Stimulated activated CD8-positive, alpha-beta memory T cell treated with anti-CD3 and anti-CD28 coated beads, Interleukin-12 subunit alpha, Interleukin-12 subunit beta, amount 100 ng/mL, for 1 hour (primary cell): ENCODE results near the gene RAB11FIP4.

Experiments used
- DNase-seq: peaks from one replicate; pipeline ENCODE4 v3.0.0-alpha.2; 2020; ENCODE audit warnings: low read depth

RAB11FIP4 gene

GRCh38 chr17:31568539-31568938 is 177.1 kb downstream of the RAB11FIP4 start:
- DNase-seq: no peak

GRCh38 chr17:31570231-31570630 is 178.8 kb downstream of the RAB11FIP4 start:
- DNase-seq: no peak

- DNase-seq: no peak
These were observed 179.7 kb downstream of the RAB11FIP4 start for GRCh38 chr17:31570951-31571892.

GRCh38 chr17:31572341-31572740 is 180.9 kb downstream of the RAB11FIP4 start:
- DNase-seq: no peak

GRCh38 chr17:31573047-31573446 is 181.6 kb downstream of the RAB11FIP4 start:
- no peak for DNase-seq

- DNase-seq: no peak
These were observed 182.4 kb downstream of the RAB11FIP4 start for GRCh38 chr17:31573861-31574260.

- DNase-seq: no peak
These were observed 183.0 kb downstream of the RAB11FIP4 start for GRCh38 chr17:31574458-31574857.

GRCh38 chr17:31575043-31575442 is 183.6 kb downstream of the RAB11FIP4 start:
- DNase-seq: no peak

GRCh38 chr17:31579265-31579664 is 187.8 kb downstream of the RAB11FIP4 start:
- DNase-seq: no peak

- DNase-seq: no peak
These were observed 188.8 kb downstream of the RAB11FIP4 start for GRCh38 chr17:31580316-31580705.

- DNase-seq: no peak
These were observed 189.4 kb downstream of the RAB11FIP4 start for GRCh38 chr17:31580706-31581490.

GRCh38 chr17:31581491-31581890 is 190.0 kb downstream of the RAB11FIP4 start:
- DNase-seq: no peak

- no peak for DNase-seq
These were observed 190.9 kb downstream of the RAB11FIP4 start for GRCh38 chr17:31582151-31582907.

- DNase-seq: no peak
These were observed 192.4 kb downstream of the RAB11FIP4 start for GRCh38 chr17:31583772-31584356.

- DNase-seq: no peak
These were observed 193.2 kb downstream of the RAB11FIP4 start for GRCh38 chr17:31584438-31585279.

- DNase-seq: no peak
These were observed 193.8 kb downstream of the RAB11FIP4 start for GRCh38 chr17:31585280-31585630.

GRCh38 chr17:31586946-31587345 is 195.5 kb downstream of the RAB11FIP4 start:
- no peak for DNase-seq

- no peak for DNase-seq
These were observed 196.0 kb downstream of the RAB11FIP4 start for GRCh38 chr17:31587462-31587861.
